Cerebellar nuclear complex (tissue), 1 donor: ENCODE measurements around the gene TMEM30B.
"Not testable (repeated sequence)": the region's sequence is repeated elsewhere in the genome, so short reads cannot be mapped to it uniquely, and the experiment has no call there.

ENCODE experiments used
- DNase-seq, 2 experiments: peaks; one replicate each; lab custom pipeline; 2025; lab: John Stamatoyannopoulos, UW

The TMEM30B gene, protein sequence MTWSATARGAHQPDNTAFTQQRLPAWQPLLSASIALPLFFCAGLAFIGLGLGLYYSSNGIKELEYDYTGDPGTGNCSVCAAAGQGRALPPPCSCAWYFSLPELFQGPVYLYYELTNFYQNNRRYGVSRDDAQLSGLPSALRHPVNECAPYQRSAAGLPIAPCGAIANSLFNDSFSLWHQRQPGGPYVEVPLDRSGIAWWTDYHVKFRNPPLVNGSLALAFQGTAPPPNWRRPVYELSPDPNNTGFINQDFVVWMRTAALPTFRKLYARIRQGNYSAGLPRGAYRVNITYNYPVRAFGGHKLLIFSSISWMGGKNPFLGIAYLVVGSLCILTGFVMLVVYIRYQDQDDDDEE

DNA sequence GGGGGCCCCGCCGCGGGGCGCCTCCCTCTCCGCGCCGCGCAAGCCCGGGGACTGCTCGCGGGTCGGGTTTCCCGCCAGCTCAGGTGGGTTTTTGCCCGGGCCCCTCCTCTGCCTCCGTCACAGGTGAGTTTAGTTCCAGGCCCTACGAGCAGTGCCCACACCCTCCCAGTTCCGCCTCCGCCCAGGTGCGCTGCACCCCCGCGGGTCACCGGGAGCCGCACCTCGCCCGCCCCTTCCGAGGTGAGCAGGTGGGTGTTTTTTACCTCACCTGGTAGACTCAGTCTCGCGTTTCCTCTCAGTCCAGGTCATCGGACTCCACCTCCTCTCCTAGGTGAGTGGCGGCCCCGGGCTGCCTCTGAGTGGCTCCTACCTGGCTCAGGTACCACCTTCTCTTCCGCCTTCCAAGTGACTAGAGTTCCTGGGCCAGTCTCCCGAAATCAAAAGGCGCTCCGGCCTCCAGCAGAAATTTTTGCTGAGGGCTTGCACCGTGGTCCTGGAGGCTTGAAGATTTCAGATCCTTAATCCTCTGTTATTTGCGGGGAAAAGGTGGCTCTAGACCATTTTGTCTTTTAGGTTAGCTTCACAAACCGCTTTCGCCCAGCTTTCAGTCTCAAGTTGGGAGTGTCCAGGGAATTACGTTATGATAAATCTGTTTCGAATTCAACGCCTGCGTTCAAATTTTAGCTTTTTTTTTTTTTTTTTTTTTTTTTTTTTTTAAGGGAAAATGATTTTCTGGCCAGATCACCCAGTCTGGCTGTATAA is at the start of gene TMEM30B:
TMEM30B (minus strand) TSS at position 153 of the 762 bp plus-strand sequence. CDS start 191 bp downstream, outside the sequence.
- DNase-seq, result no peak

DNA sequence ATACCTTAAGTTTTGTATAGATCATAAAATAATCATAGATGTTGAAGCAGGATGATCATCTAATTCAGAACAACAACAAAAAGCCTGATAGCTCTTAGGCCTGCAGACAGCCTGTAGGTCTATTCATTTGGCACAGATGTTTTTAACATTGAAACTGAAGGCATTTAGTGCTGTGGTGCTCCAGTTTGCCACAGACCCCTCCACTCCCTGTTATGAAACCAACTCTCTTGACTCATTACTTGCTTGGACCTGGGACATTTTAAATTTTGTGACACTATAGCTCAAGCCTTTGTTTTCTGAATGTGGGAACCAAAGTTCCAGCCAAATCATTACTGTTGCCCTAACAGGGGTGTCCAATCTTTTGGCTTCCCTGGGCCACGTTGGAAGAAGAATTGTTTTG is 49.4 kb upstream of the TMEM30B start:
- DNase-seq, result no peak

DNA sequence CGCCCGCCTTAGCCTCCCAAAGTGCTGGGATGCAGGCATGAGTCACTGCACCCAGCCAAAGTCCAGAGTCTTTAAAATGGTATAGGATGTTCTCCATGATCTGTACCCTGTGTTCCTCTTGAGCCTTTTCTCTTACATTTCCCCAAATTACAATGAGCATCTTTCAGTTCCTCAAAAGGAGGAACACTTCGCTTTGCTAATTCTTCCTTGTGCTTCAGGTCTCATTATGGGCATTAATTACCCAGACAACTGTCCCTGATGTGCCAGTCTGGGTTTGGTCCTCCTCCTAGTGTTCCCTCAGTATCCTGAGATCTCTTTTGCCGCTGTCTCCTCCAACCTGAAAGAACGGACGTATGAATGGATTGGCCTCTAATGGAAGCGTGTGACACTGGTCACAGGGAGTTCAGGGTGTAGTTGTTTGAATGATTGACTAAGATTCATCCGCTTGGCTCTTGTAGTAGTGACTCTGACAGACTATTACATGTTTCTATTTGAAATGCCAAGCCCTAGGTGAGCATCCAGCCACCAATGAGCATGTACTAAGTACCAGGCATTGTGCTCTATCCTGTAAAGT is 48.4 kb upstream of the TMEM30B start:
- DNase-seq, result no peak

DNA sequence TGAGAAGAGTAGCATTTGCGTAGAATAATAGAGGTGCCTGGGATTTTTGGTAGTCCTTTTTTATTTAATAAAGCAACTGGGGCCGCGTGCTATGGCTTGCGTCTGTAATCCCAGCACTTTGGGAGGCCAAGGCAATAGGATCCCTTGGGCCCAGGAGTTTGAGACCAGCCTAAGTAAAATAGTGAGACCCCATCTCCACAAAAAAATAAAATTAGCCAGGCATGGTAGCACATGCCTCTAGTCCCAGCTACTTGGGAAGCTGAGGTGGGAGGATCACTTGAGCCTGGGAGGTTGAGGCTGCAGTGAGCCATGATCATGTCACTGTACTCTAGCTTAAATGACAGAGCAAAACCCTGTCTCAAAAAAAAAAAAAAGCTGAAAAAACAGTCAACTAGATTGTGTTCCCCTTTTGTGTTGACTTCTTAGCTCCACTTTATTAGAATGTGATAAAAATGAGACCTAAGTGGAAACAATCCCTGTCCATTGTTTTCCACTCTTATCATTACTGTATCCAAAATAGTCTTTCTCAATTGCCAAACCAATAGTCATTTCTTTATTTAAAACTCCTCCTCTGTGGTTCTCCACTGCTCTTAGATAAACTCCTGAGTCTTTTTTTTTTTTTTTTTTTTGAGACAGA is 47.6 kb upstream of the TMEM30B start:
- DNase-seq, result no peak

DNA sequence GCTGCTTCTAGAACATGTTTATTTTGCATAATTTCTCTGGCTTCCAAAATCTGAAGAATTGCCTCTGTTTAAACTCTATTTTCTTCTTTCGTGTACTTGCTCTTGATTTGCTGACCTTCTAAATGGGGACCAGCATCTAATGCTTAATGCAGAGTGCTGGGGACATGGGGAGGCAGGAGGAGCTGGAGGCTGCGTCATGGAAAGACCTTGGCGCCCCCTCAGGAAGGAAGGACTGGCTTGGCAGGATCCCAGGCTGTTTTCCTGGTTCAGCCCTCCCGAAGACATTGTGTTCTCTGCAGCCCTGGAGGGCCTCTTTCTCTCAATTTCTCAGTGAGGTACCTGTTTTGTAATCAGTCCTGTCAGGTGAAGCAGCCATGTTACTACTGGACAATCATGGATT is 45.7 kb upstream of the TMEM30B start:
- DNase-seq, result no peak

DNA sequence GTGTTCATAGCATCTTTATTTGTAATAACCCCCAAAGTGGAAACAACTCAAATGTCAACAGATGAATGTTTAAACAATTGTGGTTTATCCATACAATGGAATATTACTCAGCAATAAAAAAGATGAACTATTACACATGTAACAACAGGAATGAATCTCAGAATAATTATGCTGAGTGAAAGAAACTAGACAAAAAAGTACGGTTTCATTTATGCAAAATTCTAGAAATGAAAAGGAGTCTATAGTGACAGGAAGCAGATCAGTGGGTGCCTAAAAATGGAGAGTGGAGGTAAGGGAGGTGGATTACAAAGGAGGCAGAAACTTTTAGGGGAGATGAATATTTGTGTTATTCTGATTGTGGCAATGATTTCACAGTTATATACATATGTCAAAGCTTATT is 45.0 kb upstream of the TMEM30B start:
- DNase-seq, result no peak

DNA sequence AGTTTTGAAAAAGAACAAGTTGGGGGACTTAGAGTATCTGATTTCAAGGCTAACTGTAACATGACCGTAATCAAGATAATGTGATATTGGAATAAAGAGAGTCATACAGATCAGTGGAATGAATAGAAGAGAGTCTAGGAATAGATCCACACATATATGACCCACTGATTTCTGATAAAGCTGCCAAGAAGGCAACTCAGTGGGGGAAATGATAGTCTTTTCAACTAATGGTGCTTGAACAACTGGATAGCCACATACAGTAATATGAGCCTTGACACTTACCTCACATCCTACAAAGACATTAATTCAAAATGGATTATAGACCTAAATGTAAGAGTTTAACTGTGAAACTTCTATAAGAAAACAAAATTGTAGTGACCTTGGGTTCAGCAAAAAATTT is 44.0 kb upstream of the TMEM30B start:
- no peak for DNase-seq

DNA sequence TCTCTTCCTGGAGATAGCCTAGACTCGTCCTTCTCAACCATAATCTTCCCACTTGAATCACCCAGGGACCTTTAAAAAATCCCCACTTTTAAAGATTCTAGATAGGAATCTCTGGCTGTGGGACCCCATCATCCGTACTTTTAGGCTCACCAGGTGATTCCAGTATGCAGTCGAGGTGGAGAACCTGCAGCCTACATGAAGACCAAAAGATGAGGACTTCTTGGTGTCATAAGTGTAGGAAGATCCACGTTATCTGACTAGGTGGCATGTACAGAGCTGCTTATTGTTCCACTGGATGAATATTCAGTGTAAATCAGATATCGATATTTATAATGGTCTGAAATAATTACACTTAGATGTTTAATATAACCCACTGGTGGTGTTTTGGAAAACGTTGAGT is 42.8 kb upstream of the TMEM30B start:
- DNase-seq, result no peak

DNA sequence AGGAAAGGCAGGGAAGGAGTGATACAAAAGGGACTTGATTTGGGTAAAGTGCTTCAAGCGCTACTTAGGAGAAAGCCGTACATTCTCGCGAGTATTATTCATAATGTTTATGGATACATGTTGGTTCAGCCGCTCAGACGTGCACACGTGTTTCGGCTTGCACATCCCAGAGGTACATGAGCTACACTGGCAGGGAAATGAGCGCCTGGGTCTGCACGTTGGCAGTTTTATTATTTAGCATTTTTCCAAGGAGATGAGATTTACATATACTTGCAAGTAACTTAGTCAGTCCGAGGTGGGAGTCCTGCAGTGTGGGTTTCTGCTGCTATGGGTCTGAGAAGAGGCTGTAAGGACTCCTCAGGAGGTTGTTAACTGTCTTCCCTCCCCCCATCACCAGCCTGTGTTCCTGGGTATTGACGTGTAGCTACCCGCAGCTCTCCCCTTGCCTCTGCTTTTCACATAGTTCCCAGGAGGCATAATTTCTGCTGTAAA is 41.7 kb upstream of the TMEM30B start:
- no peak for DNase-seq

DNA sequence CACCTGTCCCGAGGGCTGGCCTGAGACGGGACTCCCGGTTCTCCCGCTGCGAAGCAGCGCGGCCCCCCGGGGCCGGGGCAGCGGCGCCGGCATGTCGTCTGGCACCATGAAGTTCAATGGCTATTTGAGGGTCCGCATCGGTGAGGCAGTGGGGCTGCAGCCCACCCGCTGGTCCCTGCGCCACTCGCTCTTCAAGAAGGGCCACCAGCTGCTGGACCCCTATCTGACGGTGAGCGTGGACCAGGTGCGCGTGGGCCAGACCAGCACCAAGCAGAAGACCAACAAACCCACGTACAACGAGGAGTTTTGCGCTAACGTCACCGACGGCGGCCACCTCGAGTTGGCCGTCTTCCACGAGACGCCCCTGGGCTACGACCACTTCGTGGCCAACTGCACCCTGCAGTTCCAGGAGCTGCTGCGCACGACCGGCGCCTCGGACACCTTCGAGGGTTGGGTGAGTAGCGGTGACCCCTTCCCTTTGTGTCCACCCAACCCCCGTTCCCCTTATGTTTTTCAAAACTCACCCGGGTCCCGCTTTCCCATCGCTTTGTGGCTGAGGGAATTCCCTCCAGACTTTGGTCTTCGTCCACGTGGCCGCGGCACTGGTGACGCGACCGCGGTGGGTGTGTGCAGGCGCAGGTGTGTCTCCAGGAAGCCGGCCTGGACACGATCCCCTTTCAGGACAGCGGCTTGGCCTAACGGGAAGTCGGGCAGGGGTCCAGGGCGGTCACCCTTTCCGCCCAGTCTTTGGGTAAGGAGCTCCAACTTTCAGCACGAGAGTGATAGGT is 41.1 kb upstream of the TMEM30B start:
- DNase-seq, result no peak

DNA sequence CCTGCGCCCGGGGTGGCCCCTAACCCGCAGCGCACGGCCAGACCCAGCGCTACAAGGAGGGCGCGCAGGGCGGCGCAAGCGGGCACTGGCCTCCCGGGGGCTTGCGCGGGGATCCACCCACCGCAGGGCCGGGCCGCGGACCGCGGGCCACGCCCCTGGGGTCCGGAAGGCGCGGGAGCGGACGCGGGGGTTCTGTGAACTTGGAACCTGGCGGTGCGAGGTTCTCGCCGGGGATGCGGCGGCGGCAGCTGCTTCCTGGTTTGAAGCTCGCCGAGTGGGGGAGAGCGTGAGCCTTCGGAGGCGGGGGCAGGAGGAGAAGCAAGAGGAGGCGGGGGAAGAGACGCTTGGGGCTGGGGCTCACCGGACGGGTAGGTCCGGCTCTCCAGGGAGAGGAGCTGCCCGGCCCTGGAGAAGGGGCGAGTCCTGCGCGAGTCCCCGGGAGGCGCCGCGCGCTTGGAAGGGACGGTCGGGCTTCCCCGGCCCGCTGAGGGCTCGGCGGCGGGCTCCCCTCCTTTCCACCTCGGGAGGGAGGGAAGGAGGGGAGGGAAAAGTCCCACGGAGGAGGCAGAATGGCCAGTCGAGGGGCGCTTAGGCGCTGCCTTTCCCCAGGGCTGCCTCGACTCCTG is 40.4 kb upstream of the TMEM30B start, which contains the start of gene PRKCH:
PRKCH (plus strand) TSS at position 195 of the 626 bp plus-strand sequence. CDS start 523 bp downstream, outside the sequence.
- DNase-seq, result no peak

DNA sequence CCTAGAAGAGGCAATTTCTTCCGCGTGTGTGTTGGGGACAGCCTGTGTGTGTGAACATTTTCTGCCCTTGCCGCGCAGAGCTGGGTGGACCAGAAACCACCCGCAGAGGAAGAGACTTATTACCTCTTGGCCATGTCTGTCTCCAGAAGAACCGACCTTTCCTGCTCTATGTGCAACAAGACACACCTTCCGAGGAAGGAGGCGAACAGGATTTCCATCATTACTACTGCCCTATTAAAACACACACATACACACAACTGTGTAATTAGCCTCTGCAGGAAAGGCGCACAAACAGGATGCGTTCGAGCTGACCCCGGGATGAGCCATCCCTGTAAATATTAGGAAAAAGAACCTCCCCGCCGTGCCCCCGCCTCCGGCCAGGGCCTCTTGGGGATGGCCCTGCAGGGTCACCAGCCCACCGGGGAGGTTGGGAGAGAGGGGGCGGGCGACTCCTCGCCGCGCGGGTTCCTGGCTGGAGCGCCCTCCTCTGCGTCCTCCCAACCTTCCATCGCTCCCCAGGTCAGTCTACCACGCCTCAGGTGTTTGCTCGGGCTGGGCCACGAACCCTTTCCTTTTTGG is 39.8 kb upstream of the TMEM30B start:
- DNase-seq, result no peak

DNA sequence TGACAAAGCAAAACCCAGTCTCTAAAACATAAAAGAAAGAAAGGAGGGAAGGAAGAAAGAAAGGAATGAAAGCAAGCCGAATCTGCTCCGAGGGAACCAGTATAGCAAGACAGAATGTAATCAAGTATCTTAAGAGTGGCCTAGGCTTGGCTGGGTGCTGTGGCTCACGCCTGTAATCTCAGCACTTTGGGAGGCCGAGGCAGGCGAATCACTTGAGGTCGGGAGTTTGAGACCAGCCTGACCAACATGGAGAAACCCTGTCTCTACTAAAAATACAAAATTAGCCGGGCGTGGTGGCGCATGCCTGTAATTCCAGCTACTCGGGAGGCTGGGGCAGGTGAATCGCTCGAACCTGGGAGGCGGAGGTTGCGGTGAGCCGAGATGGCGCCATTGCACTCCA is 39.0 kb upstream of the TMEM30B start:
- DNase-seq, result not testable (repeated sequence)

DNA sequence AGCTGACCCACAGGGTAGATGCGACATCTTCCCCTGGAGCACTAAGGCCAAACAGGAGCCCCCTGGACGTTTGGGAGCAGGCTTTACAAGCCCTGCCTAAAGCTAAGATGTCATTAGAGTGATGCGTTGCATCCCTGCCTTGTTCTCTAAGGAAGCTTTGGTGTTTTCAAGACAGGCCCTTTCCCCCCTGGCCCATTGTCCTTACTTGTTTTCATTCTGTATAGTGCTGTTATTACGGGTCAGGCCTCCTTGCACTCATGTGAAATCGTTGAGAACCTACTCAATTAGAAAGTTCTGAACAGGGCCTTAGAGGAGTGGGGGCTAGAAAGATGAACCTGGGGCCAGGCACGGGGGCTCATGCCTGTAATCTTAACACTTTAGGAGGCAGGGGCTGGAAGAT is 38.6 kb upstream of the TMEM30B start:
- DNase-seq, result no peak

DNA sequence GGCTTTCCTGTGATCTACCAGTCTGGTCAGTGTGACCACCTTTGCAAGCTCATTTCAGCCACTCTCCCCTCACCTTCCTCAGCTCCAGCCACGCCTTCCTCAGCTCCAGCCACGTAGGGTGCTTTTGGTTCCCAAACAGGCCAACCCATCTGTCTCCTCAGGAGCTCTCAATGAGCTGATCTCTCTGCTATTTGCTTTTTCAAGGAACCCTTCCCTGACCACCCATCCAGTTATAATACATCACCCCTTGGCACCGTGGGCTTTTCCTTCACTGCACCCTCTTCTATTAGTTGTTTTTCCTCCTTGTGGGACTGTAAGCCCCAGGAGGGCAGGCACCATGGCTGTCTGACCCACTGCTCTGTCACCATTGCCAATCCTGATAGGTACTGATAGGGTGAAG is 37.9 kb upstream of the TMEM30B start:
- no peak for DNase-seq

DNA sequence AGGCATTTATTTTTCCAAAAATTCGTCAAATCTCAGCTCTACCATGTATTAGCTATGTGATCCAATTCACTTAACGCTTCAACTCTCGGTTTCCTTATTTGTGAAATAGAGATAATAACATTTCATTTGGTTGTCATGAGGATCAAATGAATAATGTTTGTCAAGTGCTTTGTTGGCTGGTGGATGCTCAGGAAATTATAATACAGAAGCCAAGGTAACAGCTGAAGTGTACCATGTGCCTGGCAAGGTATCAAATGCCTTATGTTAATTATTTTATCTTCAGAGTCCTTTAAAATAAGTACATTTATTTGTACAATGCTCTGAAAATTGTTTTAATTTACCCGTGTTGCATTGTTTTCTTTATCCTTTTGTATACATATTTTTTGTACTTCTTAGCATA is 34.2 kb upstream of the TMEM30B start:
- DNase-seq, result no peak

DNA sequence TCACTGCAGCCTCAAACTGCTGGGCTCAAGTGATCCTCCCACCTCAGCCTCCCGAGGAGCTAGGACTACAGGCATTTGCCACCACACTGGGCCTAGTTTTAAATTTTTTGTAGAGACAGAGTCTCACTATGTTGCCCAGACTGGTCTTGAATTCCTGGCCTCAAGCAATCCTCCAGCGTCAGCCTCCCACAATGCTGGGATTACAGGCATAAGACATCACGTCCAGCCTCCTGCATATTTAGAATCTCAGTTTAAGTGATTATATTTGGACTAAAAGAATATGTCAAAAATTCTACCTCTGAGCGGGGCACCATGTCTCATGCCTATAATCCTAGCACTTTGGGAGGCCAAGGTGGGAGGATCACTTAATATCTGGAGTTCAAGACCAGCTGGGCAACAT is 27.6 kb upstream of the TMEM30B start:
- not testable (repeated sequence) for DNase-seq

DNA sequence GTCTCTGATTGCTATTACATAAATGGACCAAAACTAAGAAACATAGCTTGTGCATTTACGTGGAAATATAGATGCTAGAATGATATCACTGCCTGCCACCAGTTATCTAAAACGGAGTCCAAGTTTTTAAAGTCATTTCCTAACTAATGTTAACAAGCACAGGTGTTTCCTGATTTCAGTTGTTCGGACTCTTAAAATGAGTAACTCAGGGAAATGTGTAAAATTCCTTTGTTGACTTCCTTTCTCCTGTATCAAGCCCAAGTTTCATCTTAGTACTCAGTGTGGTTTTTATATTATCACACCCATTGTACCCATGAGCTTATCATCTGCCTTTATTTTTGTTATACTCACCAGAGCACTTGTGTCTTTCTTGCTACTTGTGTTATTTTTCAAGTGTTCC is 27.1 kb upstream of the TMEM30B start:
- no peak for DNase-seq

DNA sequence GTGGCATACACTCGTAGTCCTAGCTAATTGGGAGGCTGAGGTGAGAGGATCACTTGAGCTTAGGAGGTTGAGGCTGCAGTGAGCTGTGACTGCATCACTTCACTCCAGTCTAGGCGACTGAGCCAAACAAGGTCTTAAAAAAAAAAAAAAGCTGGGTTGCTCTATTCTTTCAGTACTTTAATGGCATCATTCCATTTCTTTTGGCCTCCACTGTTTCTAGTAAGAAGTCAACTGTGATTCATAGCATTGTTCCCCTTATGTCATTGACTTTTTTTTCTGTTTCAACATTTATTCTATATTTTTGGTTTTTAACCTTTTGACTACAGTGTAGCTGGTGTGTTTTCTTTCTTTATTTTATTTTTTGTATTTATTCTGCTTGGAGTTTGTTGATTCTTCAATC is 23.6 kb upstream of the TMEM30B start:
- no peak for DNase-seq

DNA sequence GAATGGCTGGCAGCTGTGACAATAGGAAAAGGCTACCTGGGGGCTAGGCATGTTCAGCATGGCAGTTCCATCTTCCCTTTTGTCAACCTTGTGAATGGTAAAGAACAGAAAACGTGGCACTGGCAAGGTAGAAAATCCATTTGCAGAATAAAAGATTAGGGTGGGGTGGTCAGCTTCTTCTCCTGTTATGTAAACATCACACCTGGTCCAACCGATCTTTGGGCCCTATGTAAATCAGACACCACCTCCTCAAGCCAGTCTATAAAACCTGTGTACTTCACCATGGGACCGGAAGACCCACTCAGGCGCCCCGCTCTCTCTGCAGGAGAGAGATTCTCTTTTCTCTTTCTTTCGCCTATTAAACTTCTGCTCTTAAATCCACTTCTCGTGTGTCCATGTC is 19.6 kb upstream of the TMEM30B start:
- no peak for DNase-seq

DNA sequence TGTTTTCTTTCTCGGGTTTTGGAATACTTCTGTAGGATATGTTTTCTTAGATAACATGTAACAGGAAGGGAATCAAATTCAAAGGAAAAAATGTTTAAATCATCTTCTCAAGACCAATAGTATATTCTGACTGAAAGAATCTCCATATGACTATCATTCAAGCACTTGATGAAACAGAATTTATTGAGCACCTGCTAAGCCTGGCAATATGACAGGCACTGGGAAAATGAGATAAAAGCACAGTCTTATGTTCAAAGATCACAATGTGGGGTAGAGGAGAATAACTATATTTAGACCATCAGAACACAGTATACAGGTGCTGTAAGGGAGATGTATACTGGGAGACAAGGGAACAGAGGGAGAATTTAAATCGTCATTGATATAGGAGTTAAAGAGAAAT is 19.1 kb upstream of the TMEM30B start:
- no peak for DNase-seq
